WERI-Rb-1 (cell line): ENCODE measurements around the gene DARS2.
"Not testable (repeated sequence)": the region's sequence is repeated elsewhere in the genome, so short reads cannot be mapped to it uniquely, and the experiment has no call there.

Experiments used
- DNase-seq: peaks from one replicate; pipeline ENCODE4 v3.0.0-alpha.2; 2020
- H3K27ac ChIP-seq: fragments of 250-450 bp; sonication (Bioruptor Pico); 2 replicates; pipeline ENCODE4 v1.5.1; 2020; ENCODE audit warnings: mild to moderate bottlenecking, moderate library complexity
- H3K27me3 ChIP-seq: fragments of 250-450 bp; sonication (Bioruptor Pico); 2 replicates; pipeline ENCODE4 v1.5.1; 2021; ENCODE audit warnings: mild to moderate bottlenecking, low read depth, moderate library complexity; ENCODE audit not compliant: insufficient read depth, severe bottlenecking
- H3K36me3 ChIP-seq: fragments of 250-450 bp; sonication (Bioruptor Pico); 2 replicates; pipeline ENCODE4 v1.5.1; 2020; ENCODE audit warnings: mild to moderate bottlenecking, moderate library complexity
- H3K4me3 ChIP-seq: 2 replicates; pipeline ENCODE4 v1.5.1; 2011; ENCODE audit warnings: low read depth, mild to moderate bottlenecking, control low read depth, low read length
- H3K9me3 ChIP-seq: fragments of 250-450 bp; sonication (Bioruptor Pico); 2 replicates; pipeline ENCODE4 v1.5.1; 2021; ENCODE audit warnings: mild to moderate bottlenecking, moderate library complexity; ENCODE audit not compliant: severe bottlenecking
- TF ChIP-seq, protein P1 (sequence below): IDR thresholded peaks from 2 replicates; pipeline ENCODE4 v1.5.1; 2011; ENCODE audit warnings: low read depth, mild to moderate bottlenecking, control low read depth, inconsistent platforms, low read length

Gene DARS2

DNA sequence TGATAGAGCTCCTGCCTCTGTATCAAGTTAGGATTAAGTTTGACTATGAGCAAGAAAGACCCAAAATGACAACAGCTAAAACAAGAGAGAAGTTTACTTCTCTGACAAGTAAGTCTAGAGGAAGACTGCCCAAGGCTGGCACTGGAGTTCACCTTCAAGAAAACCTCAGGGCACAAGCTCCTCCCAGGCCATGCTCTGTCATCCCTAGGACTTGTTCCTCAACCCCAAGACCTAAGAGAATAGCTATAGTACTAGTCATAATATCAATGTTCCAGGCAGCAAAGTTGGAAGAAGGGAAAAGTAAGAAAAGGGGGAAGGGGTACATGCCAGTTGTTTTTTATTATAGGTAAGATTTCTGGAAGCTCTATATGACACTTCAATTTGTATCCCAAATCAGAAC is 26.4 kb upstream of the DARS2 start:
- H3K36me3 ChIP-seq = peaks cover 47% of the 10 kb centered on the region
- H3K27ac ChIP-seq = no peak overlapping the region
- no peak for DNase-seq
- peaks cover 5% of the 10 kb centered on the region for H3K9me3 ChIP-seq
- TF ChIP-seq, protein P1, sequence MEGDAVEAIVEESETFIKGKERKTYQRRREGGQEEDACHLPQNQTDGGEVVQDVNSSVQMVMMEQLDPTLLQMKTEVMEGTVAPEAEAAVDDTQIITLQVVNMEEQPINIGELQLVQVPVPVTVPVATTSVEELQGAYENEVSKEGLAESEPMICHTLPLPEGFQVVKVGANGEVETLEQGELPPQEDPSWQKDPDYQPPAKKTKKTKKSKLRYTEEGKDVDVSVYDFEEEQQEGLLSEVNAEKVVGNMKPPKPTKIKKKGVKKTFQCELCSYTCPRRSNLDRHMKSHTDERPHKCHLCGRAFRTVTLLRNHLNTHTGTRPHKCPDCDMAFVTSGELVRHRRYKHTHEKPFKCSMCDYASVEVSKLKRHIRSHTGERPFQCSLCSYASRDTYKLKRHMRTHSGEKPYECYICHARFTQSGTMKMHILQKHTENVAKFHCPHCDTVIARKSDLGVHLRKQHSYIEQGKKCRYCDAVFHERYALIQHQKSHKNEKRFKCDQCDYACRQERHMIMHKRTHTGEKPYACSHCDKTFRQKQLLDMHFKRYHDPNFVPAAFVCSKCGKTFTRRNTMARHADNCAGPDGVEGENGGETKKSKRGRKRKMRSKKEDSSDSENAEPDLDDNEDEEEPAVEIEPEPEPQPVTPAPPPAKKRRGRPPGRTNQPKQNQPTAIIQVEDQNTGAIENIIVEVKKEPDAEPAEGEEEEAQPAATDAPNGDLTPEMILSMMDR = no peak
- H3K27me3 ChIP-seq = no peaks in the 10 kb centered on the region
- H3K4me3 ChIP-seq = no peak overlapping the region

DNA sequence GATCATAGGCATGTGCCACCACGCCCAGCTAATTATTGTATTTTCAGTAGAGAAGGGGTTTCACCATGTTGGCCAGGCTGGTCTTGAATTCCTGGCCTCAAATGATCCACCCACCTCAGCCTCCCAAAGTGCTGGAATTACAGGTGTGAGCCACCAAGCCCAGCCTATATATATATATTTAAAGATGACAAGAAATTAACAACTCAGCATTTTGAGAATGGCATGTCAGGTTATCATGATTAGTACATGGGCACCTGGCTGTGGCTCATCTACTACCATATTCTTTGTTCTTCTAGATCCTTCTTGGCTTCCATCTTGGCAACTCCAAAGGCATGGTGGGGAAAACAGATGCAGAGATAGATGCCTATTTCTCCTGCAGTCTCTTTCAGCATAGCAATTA is 24.5 kb upstream of the DARS2 start:
- peaks cover 62% of the 10 kb centered on the region for H3K36me3 ChIP-seq
- not testable (repeated sequence) for DNase-seq, H3K27ac ChIP-seq, H3K27me3 ChIP-seq, H3K9me3 ChIP-seq, H3K4me3 ChIP-seq

DNA sequence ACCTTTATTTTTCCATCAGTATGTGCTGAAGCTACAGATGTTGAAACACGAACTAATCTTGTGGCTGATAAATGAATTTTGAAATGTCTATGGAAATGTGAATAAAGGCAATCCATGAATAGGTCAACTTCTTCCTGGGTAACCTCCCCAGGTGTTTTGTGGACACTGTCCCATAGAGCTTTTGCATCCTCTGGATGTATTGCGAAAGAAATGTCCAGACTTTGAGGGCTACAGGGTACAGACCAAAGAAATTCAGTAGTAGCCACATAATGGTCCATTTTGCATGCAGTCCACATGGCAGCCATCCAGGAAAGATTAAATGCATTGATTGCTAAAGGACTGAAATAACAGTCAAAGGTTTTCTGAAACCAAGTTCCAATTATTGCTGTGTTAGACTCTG is 21.5 kb upstream of the DARS2 start:
- Histone ChIP-seq H3K36me3 (peaks cover 81% of the 10 kb centered on the region), H3K27me3 (no peaks in the 10 kb centered on the region), H3K27ac (no peak overlapping the region), H3K9me3 (no peaks in the 10 kb centered on the region), H3K4me3 (no peak overlapping the region)
- TF ChIP-seq, protein P1 = no peak
- DNase-seq = no peak

DNA sequence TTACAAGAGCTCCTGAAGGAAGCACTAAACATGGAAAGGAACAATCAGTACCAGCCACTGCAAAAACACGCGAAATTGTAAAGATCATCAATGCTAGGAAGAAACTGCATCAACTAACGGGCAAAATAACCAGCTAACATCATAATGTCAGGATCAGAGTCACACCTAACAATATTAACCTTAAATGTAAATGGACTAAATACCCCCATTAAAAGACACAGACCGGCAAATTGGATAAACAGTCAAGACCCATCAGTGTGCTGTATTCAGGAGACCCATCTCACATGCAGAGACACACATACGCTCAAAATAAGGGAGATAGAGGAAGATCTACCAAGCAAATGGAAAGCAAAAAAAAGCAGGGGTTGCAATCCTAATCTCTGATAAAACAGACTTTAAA is 10.8 kb upstream of the DARS2 start:
- not testable (repeated sequence) for H3K4me3 ChIP-seq, DNase-seq, H3K27me3 ChIP-seq

DNA sequence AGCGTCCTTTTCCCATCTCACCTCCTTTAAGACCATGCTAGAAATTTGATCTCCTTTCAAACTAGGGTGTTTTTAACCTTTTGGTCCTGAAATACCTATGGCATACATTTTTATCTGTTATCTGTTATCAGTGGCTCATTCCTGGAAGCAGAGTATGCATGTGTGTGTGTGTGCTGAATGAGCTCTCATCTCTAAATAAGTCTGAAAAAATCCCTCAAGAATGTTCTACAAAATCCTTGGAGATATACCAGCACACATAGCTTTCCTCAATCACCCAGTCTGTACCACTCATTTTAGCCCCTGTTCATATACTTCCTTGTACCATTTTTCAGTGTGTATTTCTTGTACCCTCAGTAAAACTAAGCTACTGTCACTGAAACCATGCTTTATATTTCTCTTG is 6.0 kb upstream of the DARS2 start:
- peaks cover 26% of the 10 kb centered on the region for H3K36me3 ChIP-seq
- H3K27ac ChIP-seq = no peak overlapping the region
- H3K9me3 ChIP-seq = peaks cover 4% of the 10 kb centered on the region
- TF ChIP-seq, protein P1 = no peak
- DNase-seq = no peak
- no peak overlapping the region for H3K4me3 ChIP-seq
- no peaks in the 10 kb centered on the region for H3K27me3 ChIP-seq

More for the DNA sequence above, 10.8 kb upstream of the DARS2 start:
- H3K27ac ChIP-seq, H3K9me3 ChIP-seq: not testable (repeated sequence)
- peaks cover 30% of the 10 kb centered on the region for H3K36me3 ChIP-seq

DNA sequence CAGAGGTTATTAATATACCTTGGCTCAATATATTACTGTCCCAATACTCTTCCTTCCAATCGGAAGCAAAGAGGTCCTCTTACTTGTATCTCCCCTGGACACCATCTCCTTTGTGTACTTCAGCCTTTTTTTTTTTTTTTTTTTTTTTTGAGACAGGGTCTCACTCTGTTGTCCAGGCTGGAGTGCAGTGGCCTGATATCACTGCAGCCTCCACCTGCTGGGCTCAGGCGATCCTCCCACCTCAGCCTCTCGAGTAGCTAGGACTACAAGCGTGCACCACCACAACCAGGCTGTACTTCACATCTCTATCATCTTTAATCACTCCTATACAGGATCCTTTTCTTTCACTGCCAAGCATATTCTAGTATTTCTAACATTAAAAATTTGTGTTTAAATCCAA is 2.8 kb upstream of the DARS2 start:
- H3K4me3 ChIP-seq = no peak overlapping the region
- no peaks in the 10 kb centered on the region for H3K27me3 ChIP-seq
- DNase-seq = no peak

DNA sequence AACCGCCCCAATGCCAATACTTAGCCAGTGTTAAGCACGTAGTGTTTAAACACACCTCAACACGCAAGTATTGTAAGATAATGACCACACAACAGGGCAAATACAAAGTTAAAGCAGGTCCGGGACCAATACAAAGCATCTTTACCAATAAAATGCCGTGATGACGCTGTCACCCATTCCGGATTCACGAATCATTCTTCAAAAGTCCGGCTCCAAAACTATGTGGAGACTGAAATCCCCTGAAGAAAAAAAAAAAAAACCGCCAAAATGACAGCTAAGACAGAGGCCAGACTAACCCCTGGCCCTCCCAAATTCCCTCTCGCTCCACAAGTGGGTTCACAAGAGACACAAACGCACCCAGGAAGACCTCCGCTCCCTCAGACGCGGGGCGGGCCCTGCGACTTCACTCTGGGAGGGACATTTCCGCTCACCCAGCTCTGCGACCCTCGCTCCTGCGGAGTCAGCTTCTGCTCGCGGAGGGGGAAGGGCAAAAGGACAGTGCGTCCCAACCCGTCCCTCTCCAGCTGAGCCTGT is 625 bp upstream of the DARS2 start:
- H3K9me3 ChIP-seq = no peaks in the 10 kb centered on the region
- H3K27ac ChIP-seq = peak overlapping the region; percentile 94
- peak overlapping the region; percentile 78 for H3K4me3 ChIP-seq
- H3K36me3 ChIP-seq = peaks cover 16% of the 10 kb centered on the region
- DNase-seq = no peak
- TF ChIP-seq, protein P1 = no peak
- no peaks in the 10 kb centered on the region for H3K27me3 ChIP-seq

More for the DNA sequence above, 2.8 kb upstream of the DARS2 start:
- peaks cover 25% of the 10 kb centered on the region for H3K36me3 ChIP-seq
- H3K27ac ChIP-seq = no peak overlapping the region
- TF ChIP-seq, protein P1 = no peak
- H3K9me3 ChIP-seq = peaks cover under 1% of the 10 kb centered on the region
